Common myeloid progenitor, CD34-positive (primary cell): ENCODE results near the gene FIBCD1.

Experiments
- CTCF ChIA-PET: fragments of 350-600 bp; sonication (Branson Sonifier 250); formaldehyde crosslinking; loops from one replicate; lab custom pipeline; 2021; ENCODE audit warnings: antibody characterized with exemption; lab: Charles Lee
- POLR2A ChIA-PET: fragments of 350-600 bp; sonication (Branson Sonifier 250); formaldehyde crosslinking; loops from one replicate; lab custom pipeline; 2021; ENCODE audit warnings: antibody characterized with exemption; lab: Charles Lee
- DNase-seq, 3 donors: peaks; one replicate each; pipeline versions ENCODE4 v3.0.0 to v3.0.0-alpha.2; 2013
- H3K27ac ChIP-seq, 2 experiments: 1 replicate in 1 of 2; 2 replicates in 1 of 2; pipeline ENCODE4 v1.7.0; 2013; ENCODE audit warnings: inconsistent platforms in 2 of 2, low read length in 2 of 2, mild to moderate bottlenecking in 2 of 2, low read depth in 1 of 2, moderate library complexity in 1 of 2; ENCODE audit not compliant: severe bottlenecking in 2 of 2, insufficient read depth in 1 of 2, poor library complexity in 1 of 2
- H3K27me3 ChIP-seq, 5 experiments: replicated peaks in 2 of 5; 1 replicate in 3 of 5; 2 replicates in 2 of 5; pipeline versions ENCODE4 v1.6.1 to v1.7.0; 2013; ENCODE audit warnings: low read length in 4 of 5, mild to moderate bottlenecking in 2 of 5, moderate library complexity in 2 of 5, inconsistent platforms in 1 of 5; ENCODE audit not compliant: insufficient read depth in 5 of 5, control insufficient read depth in 4 of 5
- H3K36me3 ChIP-seq, 4 experiments: 1 replicate in 2 of 4; 2 replicates in 2 of 4; pipeline versions ENCODE4 v1.6.1 to v1.7.0; 2013; ENCODE audit warnings: low read length in 3 of 4, control low read depth in 1 of 4, mild to moderate bottlenecking in 1 of 4; ENCODE audit not compliant: control insufficient read depth in 4 of 4, insufficient read depth in 4 of 4
- H3K4me1 ChIP-seq, 4 experiments: 1 replicate in 3 of 4; 2 replicates in 1 of 4; pipeline versions ENCODE4 v1.6.1 to v1.7.1; 2013; ENCODE audit warnings: low read length in 3 of 4, mild to moderate bottlenecking in 3 of 4, control low read depth in 1 of 4, inconsistent platforms in 1 of 4, moderate library complexity in 1 of 4; ENCODE audit not compliant: control insufficient read depth in 4 of 4, insufficient read depth in 4 of 4; ENCODE audit errors: control extremely low read depth in 1 of 4
- H3K4me3 ChIP-seq, 7 experiments: 1 replicate in 4 of 7; 2 replicates in 3 of 7; pipeline versions ENCODE4 v1.5.1 to v1.7.0; 2013; ENCODE audit warnings: mild to moderate bottlenecking in 7 of 7, low read length in 6 of 7, moderate library complexity in 6 of 7, inconsistent platforms in 2 of 7, low read depth in 2 of 7, control low read depth in 1 of 7; ENCODE audit not compliant: insufficient read depth in 4 of 7, control insufficient read depth in 1 of 7; ENCODE audit errors: extremely low read depth in 1 of 7
- H3K9me3 ChIP-seq, 5 experiments: 1 replicate in 4 of 5; 2 replicates in 1 of 5; pipeline versions ENCODE4 v1.6.1 to v1.7.1; 2013; ENCODE audit warnings: low read length in 4 of 5, mild to moderate bottlenecking in 2 of 5, inconsistent platforms in 1 of 5, low read depth in 1 of 5, moderate library complexity in 1 of 5; ENCODE audit not compliant: control insufficient read depth in 4 of 5, insufficient read depth in 2 of 5; ENCODE audit errors: control extremely low read depth in 1 of 5
- WGBS: methylation state at CpG from one replicate; pipeline ENCODE4 v1.1.5; 2013; ENCODE audit not compliant: insufficient coverage; 5-methylcytosine and 5-hydroxymethylcytosine counted together

FIBCD1 gene

GRCh38 chr9:130905902-130906734, 32.9 kb downstream of the FIBCD1 start:
- Histone ChIP-seq H3K4me3 (no peak overlapping the region), H3K4me1 (peaks cover 0 to 7% (median 3%) of the 10 kb centered on the region in 4 experiments), H3K27ac (no peak overlapping the region), H3K9me3 (no peaks in the 10 kb centered on the region), H3K36me3 (no peaks in the 10 kb centered on the region), H3K27me3 (peaks cover 0 to under 1% (median 0%) of the 10 kb centered on the region in 5 experiments)
- ChIA-PET POLR2A (no interaction called here), CTCF (interaction anchor here (1.0 kb wide), 1 partner anchor 8 kb away, joined by 3 read pairs; no protein-coding TSS in a partner anchor)
- no peak for DNase-seq
- 94% methylated on average over 16 of the region's 24 CpGs for WGBS

GRCh38 chr9:130905125-130905901, 33.7 kb downstream of the FIBCD1 start:
- H3K36me3 ChIP-seq = no peaks in the 10 kb centered on the region
- H3K27me3 ChIP-seq = peaks cover 0 to 4% (median under 1%) of the 10 kb centered on the region in 5 experiments
- peaks cover 0 to 7% (median 3%) of the 10 kb centered on the region in 4 experiments for H3K4me1 ChIP-seq
- H3K27ac ChIP-seq = no peak overlapping the region
- no peak overlapping the region for H3K4me3 ChIP-seq
- DNase-seq = no peak
- no peaks in the 10 kb centered on the region for H3K9me3 ChIP-seq
- CTCF ChIA-PET = interaction anchor here (1.1 kb wide), 1 partner anchor 94 kb away, joined by 3 read pairs; no protein-coding TSS in a partner anchor
- POLR2A ChIA-PET = no interaction called here
- 94% methylated on average over 20 of the region's 24 CpGs for WGBS

DNA sequence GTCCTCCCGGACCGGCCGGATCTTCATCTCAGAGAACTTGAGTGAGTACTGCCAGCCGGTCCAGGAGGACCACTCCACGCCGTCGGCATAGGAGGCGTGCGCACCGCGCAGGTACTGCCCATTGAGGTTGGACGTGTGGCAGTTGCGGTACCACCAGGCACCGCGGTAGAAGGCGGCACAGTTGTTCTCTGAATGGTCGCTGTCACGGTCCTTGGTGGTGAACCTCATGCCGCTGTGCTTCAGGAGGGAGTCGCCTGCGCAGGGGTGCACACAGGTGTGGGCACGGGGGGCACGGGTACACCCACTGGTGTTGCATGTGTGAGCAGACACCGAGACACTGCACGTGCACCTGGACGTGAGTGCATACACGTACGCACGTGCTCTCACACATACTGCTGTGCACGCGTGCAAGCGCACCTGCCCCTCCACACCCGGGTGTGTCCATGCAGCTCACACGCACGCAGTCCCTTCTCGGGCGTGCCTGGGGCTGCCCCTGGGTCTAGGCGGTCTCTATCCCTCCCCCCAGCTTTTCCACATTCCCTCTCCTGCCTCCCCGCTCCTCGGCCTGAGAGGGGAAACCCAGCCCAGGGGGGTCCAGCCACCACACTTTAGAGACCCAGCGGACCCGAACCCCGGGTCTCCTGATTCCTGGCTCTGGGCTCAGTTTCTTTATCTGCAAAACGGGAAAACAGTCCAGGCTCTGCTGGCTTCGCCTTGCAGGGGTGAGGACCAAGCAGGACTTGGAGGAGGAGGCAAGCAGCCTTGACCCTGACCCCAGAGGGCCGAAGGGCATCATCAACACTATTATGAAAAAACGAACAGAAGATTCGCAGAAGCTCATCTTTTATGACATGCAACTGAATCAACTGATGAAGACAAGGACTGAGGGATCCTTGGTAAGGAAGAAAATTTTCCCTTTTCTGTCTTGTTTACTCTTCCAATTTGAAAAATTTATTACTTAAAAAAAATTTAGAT, 34.7 kb downstream of the FIBCD1 start:
- ChIA-PET CTCF (interaction anchor here (1.1 kb wide), 1 partner anchor 95 kb away, joined by 3 read pairs; no protein-coding TSS in a partner anchor), POLR2A (no interaction called here)
- no peak overlapping the region for H3K4me3 ChIP-seq
- no peak for DNase-seq
- no peaks in the 10 kb centered on the region for H3K9me3 ChIP-seq
- H3K27ac ChIP-seq = no peak overlapping the region
- peaks cover 0 to 4% (median 3%) of the 10 kb centered on the region in 5 experiments for H3K27me3 ChIP-seq
- 95% methylated on average over 45 of the region's 48 CpGs for WGBS
- no peaks in the 10 kb centered on the region for H3K36me3 ChIP-seq
- peaks cover 0 to 7% (median 3%) of the 10 kb centered on the region in 4 experiments for H3K4me1 ChIP-seq

DNA sequence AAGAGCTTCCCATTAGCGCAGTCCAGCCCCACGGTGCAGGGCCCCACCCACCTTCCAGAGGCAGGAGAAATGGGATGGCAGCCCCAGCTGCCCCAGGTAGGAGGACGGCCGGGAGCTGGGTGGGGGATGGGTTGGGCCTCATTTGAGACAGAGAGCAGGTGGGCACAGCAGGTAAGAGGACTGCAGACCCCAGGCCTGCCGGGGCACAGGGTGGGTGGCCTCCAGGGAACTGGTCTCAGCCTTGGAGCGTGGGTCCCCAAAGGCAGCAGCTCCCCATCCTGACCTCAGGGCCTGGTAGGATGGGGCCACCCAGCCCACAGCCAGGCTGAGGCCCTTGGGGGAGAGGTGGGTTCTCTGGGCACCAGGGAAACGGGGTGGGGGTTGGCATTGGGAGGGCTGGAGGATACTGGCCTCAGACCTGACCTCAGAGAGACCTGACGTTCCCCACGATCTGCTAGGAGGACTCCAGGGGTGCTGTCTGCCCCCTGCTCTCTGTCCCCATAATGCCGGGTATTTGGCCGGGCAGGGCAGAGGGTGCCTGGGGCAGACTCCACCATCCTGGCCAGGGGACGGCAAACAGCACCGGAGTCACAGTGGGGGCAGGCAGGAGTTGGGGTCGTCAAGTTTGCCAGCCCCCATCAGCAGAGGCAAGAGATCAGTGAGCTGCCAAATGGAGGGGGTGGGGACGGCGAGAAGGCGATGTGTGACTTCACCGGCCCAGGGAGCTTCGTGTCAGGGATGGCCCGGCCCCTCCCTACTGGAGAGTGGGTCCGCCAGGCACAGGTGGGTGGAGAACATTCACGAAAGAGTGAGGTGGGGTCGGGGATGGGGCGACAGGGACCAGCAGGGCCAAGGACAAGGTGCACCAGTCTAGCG, 35.6 kb downstream of the FIBCD1 start:
- WGBS = 88% methylated on average over 23 of the region's 25 CpGs
- Histone ChIP-seq H3K4me1 (peaks cover 0 to 5% (median 2%) of the 10 kb centered on the region in 4 experiments), H3K9me3 (no peaks in the 10 kb centered on the region), H3K36me3 (no peaks in the 10 kb centered on the region), H3K4me3 (no peak overlapping the region), H3K27me3 (peaks cover 0 to 4% (median 3%) of the 10 kb centered on the region in 5 experiments), H3K27ac (no peak overlapping the region)
- ChIA-PET CTCF (no interaction called here), POLR2A (no interaction called here)
- no peak for DNase-seq

DNA sequence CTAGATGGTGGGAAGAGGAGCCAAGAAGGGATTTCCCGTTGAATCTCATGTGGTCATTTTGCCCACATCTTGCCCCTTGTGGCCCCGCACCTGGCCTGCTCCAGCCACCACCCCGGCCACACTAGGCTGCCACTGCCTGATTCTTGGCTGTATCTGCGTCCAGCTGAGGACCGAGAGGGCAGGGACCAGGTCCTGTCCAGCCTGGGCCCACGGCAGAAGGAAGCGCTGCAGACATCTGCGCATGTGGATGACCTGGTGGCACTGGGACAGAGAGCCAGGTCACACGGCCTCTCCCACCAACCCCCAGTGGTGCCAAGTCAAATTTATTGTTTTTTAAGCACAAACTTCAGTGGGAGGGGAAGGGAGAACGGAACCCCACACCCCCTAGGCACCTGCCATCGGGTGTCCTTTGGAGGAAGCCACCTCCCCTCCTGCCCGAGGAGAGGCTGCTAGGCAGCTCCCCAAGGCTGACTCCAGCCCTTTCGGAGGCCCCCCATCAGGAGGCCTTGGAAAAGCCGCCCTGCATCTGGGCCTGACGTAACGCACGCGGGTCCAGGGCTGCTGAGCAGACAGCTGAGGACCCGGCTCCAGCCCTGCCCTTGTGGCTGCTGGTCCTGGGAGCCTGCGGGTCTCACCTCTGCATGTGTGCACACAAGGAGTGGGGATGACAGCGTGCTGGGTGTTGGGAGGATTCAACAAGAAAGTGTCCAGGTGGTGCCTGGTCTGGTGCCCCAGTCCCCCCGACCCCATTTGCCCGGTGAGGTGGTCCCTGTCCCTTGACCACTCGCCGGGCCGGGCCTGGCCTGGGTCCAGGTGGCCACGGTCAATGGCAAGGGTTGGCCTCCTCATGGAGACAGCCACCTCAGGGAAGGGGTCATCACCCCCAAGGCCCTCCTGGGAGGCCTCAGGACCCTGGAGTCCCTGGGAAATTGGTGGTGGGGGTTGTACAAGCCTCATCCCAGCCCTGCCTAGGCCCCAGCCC, 36.6 kb downstream of the FIBCD1 start:
- no peak for DNase-seq
- ChIA-PET POLR2A (no interaction called here), CTCF (no interaction called here)
- Histone ChIP-seq H3K9me3 (no peaks in the 10 kb centered on the region), H3K36me3 (no peaks in the 10 kb centered on the region), H3K4me3 (no peak overlapping the region), H3K27me3 (peaks cover 0 to 4% (median 3%) of the 10 kb centered on the region in 5 experiments), H3K27ac (no peak overlapping the region), H3K4me1 (no peaks in the 10 kb centered on the region)
- WGBS = 97% methylated on average over 23 of the region's 27 CpGs
